Fibroblast of the aortic adventitia (primary cell): ENCODE results near the gene HK3. TPM values are rescaled to one million over a fixed set of nuclear protein-coding genes. Genes with fewer than 3 reads are reported as not detected.

Source experiments
- DNase-seq: peaks from one replicate; pipeline ENCODE4 v3.0.0-alpha.2; 2010; ENCODE audit warnings: low read depth
- H3K4me3 ChIP-seq: 2 replicates; pipeline ENCODE4 v1.5.1; 2011; ENCODE audit warnings: low read depth, mild to moderate bottlenecking, control low read depth, low read length, moderate library complexity
- total RNA-seq: library from RNA; depleted of rRNA; stranded (reverse); fragments of >200 nt; gene quantifications from 2 replicates; pipeline ENCODE4 v1.2.3, GENCODE V29; 2012; ENCODE audit warnings: low replicate concordance
- TF ChIP-seq, protein P1 (sequence below): IDR thresholded peaks from 2 replicates; pipeline ENCODE4 v1.5.1; 2011; ENCODE audit warnings: mild to moderate bottlenecking, low read length, control low read depth, inconsistent platforms; ENCODE audit not compliant: insufficient read depth

HK3 gene
- total RNA-seq, 1 donor: not detected

DNA sequence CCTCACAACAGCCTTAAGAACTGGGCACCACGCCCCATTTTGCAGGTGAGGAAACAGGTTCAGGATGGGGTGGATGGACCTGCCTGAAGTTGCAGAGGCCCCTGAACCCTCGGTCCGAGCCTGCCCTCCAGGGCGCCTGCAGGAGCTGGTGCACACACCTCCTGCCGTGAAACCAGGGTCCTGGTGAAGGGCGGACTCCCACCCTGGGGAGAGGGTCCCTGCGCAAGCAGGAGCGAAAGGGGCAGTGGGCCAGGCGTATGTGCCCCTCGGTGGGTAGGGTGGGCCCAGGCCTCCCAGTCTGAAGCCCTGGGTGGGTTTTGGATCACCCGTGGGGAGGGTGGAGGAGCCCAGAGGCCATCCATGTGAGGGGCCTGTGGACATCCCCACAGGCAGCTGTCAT is 37.9 kb downstream of the HK3 start:
- no peak for DNase-seq
- no peak overlapping the region for H3K4me3 ChIP-seq
- TF ChIP-seq, protein P1, sequence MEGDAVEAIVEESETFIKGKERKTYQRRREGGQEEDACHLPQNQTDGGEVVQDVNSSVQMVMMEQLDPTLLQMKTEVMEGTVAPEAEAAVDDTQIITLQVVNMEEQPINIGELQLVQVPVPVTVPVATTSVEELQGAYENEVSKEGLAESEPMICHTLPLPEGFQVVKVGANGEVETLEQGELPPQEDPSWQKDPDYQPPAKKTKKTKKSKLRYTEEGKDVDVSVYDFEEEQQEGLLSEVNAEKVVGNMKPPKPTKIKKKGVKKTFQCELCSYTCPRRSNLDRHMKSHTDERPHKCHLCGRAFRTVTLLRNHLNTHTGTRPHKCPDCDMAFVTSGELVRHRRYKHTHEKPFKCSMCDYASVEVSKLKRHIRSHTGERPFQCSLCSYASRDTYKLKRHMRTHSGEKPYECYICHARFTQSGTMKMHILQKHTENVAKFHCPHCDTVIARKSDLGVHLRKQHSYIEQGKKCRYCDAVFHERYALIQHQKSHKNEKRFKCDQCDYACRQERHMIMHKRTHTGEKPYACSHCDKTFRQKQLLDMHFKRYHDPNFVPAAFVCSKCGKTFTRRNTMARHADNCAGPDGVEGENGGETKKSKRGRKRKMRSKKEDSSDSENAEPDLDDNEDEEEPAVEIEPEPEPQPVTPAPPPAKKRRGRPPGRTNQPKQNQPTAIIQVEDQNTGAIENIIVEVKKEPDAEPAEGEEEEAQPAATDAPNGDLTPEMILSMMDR: no peak

DNA sequence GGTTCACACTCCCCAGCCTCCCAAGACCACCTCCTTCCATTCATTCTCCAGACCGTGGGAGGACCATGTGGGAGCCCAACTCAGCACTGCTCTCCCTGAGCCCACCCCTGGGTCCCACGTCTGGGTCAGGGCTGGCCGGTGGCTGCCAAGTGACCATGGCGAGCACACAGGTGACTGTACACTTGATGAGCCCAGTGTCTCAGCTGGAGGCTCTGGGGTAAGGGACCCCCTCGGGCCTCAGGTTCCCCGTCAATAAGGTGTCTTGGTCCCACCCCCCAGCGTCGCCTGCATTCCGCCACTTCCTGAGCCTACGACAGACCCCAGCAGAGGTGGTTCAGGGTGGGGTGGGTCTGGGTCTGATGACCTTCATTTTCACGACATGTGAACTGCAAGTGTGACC is 38.8 kb downstream of the HK3 start:
- TF ChIP-seq, protein P1: no peak
- no peak for DNase-seq
- no peak overlapping the region for H3K4me3 ChIP-seq

DNA sequence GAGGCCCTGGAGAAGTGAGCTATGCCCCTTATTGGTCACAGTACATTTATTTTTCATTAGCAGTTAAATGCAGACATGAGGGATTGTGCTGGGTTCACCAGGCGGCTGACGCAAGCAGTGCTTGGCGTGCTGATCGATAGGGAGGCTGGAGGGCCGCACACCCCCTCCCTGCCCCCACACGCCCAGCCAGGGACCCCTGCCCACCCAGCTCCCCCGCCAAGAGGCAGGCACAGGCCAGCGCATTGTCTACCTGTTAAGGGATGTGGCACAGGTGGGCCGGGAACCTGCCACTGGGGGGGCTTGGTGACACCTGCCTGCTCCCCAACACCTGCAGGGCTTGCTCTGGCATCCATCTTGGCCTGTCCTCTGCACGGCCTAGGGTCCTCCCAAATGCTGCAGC is 39.2 kb downstream of the HK3 start:
- TF ChIP-seq, protein P1: no peak
- no peak for DNase-seq
- no peak overlapping the region for H3K4me3 ChIP-seq

DNA sequence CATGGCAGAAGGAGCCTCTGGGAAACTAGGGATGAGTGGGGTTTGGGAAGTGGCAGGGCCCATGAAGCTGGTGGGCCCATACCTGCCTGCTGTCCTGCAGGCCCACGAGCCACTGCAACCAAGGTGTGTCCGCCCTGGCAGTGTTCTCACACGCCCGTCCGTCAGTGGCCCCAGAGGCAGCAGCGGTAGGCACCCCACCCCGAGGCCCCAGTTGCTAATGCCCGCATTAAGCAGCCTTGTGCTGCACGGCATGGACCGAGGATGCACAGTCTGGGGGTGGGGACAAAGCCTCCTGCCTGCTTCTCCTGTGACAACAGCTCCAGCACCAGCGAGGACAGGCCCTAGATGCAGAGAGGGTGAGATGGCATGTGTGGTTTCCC is 41.3 kb downstream of the HK3 start:
- TF ChIP-seq, protein P1: no peak
- DNase-seq: no peak
- H3K4me3 ChIP-seq: no peak overlapping the region

DNA sequence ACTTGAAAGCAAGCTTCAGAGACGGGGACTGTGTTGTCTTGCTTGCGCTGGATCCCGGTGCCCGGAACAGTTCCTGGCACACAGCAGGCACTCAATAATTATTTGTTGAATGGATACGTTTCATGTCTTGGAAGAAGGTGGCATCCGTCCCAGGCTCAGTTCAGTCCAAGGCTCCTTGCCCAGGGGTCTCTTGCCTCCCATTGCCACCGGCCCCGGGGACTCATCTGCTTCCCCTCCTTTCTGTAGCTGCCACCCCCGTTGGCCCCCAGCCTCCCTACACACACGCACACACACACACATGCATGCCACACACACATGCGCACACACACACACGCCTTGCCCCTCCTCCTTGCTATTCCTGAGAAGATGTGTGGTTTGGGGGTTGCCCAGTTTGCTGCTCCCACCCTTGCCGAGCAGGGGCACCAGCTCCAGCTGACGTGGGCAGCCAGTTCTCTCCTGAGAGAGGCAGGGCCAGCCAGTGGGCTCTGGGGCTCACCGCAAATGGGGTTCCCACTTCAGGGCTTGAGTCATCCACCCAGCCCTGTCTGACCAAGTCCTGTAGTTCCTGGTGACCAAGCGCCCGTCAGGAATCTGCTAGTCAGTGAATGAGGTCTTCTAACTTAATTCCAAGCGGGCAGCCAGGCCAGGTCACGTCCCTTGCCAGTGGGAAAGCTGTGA is 41.8 kb downstream of the HK3 start:
- H3K4me3 ChIP-seq: no peak overlapping the region
- DNase-seq: no peak
- TF ChIP-seq, protein P1: no peak

DNA sequence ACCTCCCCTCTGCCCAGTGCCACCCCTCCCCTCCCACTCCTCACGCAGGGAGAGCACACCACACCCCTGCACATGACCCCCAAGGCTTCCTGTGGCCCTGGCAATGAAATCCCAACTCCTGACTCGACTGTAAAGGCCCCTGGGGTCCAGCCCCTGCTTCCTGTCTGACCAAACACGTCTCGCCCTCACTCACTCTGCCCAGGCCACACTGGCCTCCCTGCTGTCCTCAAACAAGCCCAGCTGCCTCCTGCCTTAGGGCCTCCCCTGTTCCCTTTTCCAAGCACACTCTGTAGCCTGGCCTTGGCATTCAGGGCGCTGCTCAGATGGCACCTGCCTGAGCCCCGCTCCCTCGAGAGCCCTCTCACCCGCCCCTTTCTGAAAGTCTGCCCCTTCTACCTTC is 42.4 kb downstream of the HK3 start:
- no peak overlapping the region for H3K4me3 ChIP-seq
- no peak for DNase-seq
- TF ChIP-seq, protein P1: no peak

DNA sequence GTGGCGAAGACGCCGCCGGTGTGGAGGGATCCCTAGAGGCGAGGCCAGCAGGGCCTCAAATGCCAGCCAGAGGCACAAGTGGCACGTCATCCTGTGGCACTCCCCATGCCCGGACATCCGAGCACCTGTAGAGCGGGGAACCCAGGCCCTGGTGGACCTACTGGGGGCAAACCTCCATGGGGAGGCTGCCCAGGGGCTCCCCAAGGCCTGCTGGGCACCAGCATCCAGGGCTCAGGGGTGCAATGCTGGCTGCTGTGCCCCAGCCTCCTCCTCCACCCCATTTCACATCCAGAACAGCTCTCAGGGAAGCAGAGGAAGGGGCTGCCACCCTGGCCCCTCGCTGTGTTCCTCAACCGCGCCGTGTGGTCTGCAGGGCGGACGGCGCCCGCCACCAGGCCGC is 43.5 kb downstream of the HK3 start:
- DNase-seq: no peak
- H3K4me3 ChIP-seq: no peak overlapping the region
- TF ChIP-seq, protein P1: no peak
